Endodermal cell (in vitro differentiated cells): ENCODE measurements around the gene KCTD17. TPM values are rescaled to one million over a fixed set of nuclear protein-coding genes. Genes with fewer than 3 reads are reported as not detected.

Source experiments
- DNase-seq: peaks from one replicate; pipeline ENCODE4 v3.0.0-alpha.2; 2017
- H3K27ac ChIP-seq: 2 replicates; pipeline ENCODE4 v1.5.1; 2013; ENCODE audit warnings: mild to moderate bottlenecking, low read depth, low read length, moderate library complexity
- H3K27me3 ChIP-seq: 2 replicates; pipeline ENCODE4 v1.6.1; 2013; ENCODE audit warnings: mild to moderate bottlenecking, low read length, moderate library complexity; ENCODE audit not compliant: insufficient read depth, control insufficient read depth, poor library complexity, severe bottlenecking
- H3K36me3 ChIP-seq: 2 replicates; pipeline ENCODE4 v1.7.0; 2013; ENCODE audit warnings: mild to moderate bottlenecking, low read length, moderate library complexity; ENCODE audit not compliant: control insufficient read depth, insufficient read depth
- H3K4me1 ChIP-seq: one replicate; pipeline ENCODE4 v1.7.0; 2013; ENCODE audit warnings: low read length; ENCODE audit not compliant: control insufficient read depth, insufficient read depth
- H3K4me3 ChIP-seq: 2 replicates; pipeline ENCODE4 v1.5.1; 2013; ENCODE audit warnings: mild to moderate bottlenecking, low read length, moderate library complexity
- H3K9ac ChIP-seq: 2 replicates; pipeline ENCODE4 v1.6.1; 2013; ENCODE audit warnings: mild to moderate bottlenecking, low read length, moderate library complexity; ENCODE audit not compliant: poor library complexity, severe bottlenecking; ENCODE audit errors: extremely low read depth
- H3K9me3 ChIP-seq: 2 replicates; pipeline ENCODE4 v1.6.1; 2013; ENCODE audit warnings: mild to moderate bottlenecking, low read length, moderate library complexity; ENCODE audit not compliant: control insufficient read depth
- H3K27ac Mint-ChIP-seq: 2 replicates; pipeline ENCODE4 v1.8.0; 2020; ENCODE audit warnings: mixed read lengths
- H3K27me3 Mint-ChIP-seq: 2 replicates; pipeline ENCODE4 v1.8.0; 2021; ENCODE audit warnings: mild to moderate bottlenecking, mixed read lengths; ENCODE audit not compliant: insufficient read depth
- H3K36me3 Mint-ChIP-seq: 2 replicates; pipeline ENCODE4 v1.8.0; 2020; ENCODE audit warnings: low read depth, mixed read lengths
- H3K4me1 Mint-ChIP-seq: 2 replicates; pipeline ENCODE4 v1.8.0; 2020; ENCODE audit warnings: mixed read lengths
- H3K4me3 Mint-ChIP-seq: 2 replicates; pipeline ENCODE4 v1.8.0; 2020; ENCODE audit warnings: mild to moderate bottlenecking, moderate library complexity, mixed read lengths
- H3K9me3 Mint-ChIP-seq: 2 replicates; pipeline ENCODE4 v1.8.0; 2020; ENCODE audit warnings: mild to moderate bottlenecking, mixed read lengths
- CTCF ChIP-seq: fragments of 200-600 bp; sonication (generic); conservative IDR thresholded peaks from 2 replicates; pipeline ENCODE4 v1.5.0; 2021; ENCODE audit warnings: antibody characterized with exemption, mild to moderate bottlenecking
- WGBS, 2 experiments: methylation state at CpG; one replicate each; pipeline versions ENCODE4 v1.1.5 to v1.1.7; 2013; ENCODE audit warnings: missing lambda C conversion rate in 2 of 2, mixed read lengths in 1 of 2; ENCODE audit not compliant: insufficient coverage in 1 of 2, insufficient read length in 1 of 2; 5-methylcytosine and 5-hydroxymethylcytosine counted together
- total RNA-seq, 2 donors: library from RNA; stranded (reverse); fragmentation: NEBNext Ultra II Directional in 1 of 2; extraction: Animal tissue kit (Norgen Biotek cat#: 25700) in 1 of 2; gene quantifications; 2 replicates in 1 of 2; 3 replicates in 1 of 2; pipeline ENCODE4 v1.2.1, GENCODE V29; 2021

Gene KCTD17
- total RNA-seq, 2 donors from 2014 or later = 35.4 to 37.0 TPM

- no peaks in the 10 kb centered on the region for H3K36me3 Mint-ChIP-seq
- H3K9me3 Mint-ChIP-seq = no peaks in the 10 kb centered on the region
- TF ChIP-seq CTCF = no peak
- Histone ChIP-seq H3K27me3 (no peaks in the 10 kb centered on the region), H3K9me3 (no peaks in the 10 kb centered on the region), H3K9ac (no peak overlapping the region), H3K36me3 (no peaks in the 10 kb centered on the region), H3K4me1 (no peaks in the 10 kb centered on the region), H3K27ac (no peak overlapping the region), H3K4me3 (no peak overlapping the region)
- DNase-seq = no peak
- 90% methylated on average over 18 of the region's 18 CpGs for WGBS, 2 experiments
- H3K4me3 Mint-ChIP-seq = no peak overlapping the region
- peaks cover 6% of the 10 kb centered on the region for H3K4me1 Mint-ChIP-seq
- peaks cover 4% of the 10 kb centered on the region for H3K27me3 Mint-ChIP-seq
- no peak overlapping the region for H3K27ac Mint-ChIP-seq
Observed at GRCh38 chr22:37103151-37103550, 51.6 kb downstream of the KCTD17 start.

- Mint-ChIP-seq H3K27ac (no peak overlapping the region), H3K9me3 (no peaks in the 10 kb centered on the region), H3K36me3 (no peaks in the 10 kb centered on the region), H3K4me1 (peaks cover 6% of the 10 kb centered on the region), H3K4me3 (no peak overlapping the region), H3K27me3 (peaks cover 3% of the 10 kb centered on the region)
- no peaks in the 10 kb centered on the region for H3K4me1 ChIP-seq
- no peak for DNase-seq
- H3K27me3 ChIP-seq = no peaks in the 10 kb centered on the region
- no peak overlapping the region for H3K9ac ChIP-seq
- H3K36me3 ChIP-seq = no peaks in the 10 kb centered on the region
- no peaks in the 10 kb centered on the region for H3K9me3 ChIP-seq
- no peak for TF ChIP-seq CTCF
- H3K27ac ChIP-seq = no peak overlapping the region
- WGBS, 2 experiments = 83 to 89% methylated on average over 11 to 14 of the region's 14 CpGs
- H3K4me3 ChIP-seq = no peak overlapping the region
Observed at GRCh38 chr22:37103656-37104452, 52.3 kb downstream of the KCTD17 start.

GRCh38 chr22:37105154-37105553 lies 53.6 kb downstream of the KCTD17 start:
- H3K4me1 ChIP-seq = no peaks in the 10 kb centered on the region
- no peak for DNase-seq
- H3K9ac ChIP-seq = no peak overlapping the region
- no peaks in the 10 kb centered on the region for H3K36me3 ChIP-seq
- H3K9me3 Mint-ChIP-seq = no peaks in the 10 kb centered on the region
- WGBS, 2 experiments = 63 to 65% methylated on average over 7 of the region's 7 CpGs
- no peak overlapping the region for H3K4me3 Mint-ChIP-seq
- no peaks in the 10 kb centered on the region for H3K27me3 ChIP-seq
- peaks cover 6% of the 10 kb centered on the region for H3K4me1 Mint-ChIP-seq
- H3K27me3 Mint-ChIP-seq = peaks cover 3% of the 10 kb centered on the region
- no peak overlapping the region for H3K27ac Mint-ChIP-seq
- H3K9me3 ChIP-seq = no peaks in the 10 kb centered on the region
- no peak for TF ChIP-seq CTCF
- no peak overlapping the region for H3K4me3 ChIP-seq
- no peaks in the 10 kb centered on the region for H3K36me3 Mint-ChIP-seq
- no peak overlapping the region for H3K27ac ChIP-seq
